Tibial nerve (tissue), 4 donors: Measurements from ENCODE around the gene FAM13A.

ENCODE experiments used
- CTCF ChIP-seq, 5 experiments: fragments of 200-600 bp in 3 of 5; fragments of 450-650 bp in 2 of 5; sonication (generic) in 3 of 5; IDR thresholded peaks; one replicate each; pipeline ENCODE4 v1.5.1; 2016 to 2019; ENCODE audit warnings: antibody characterized with exemption in 5 of 5, mild to moderate bottlenecking in 3 of 5, moderate library complexity in 2 of 5
- EP300 ChIP-seq, 2 donors: sonication (generic); formaldehyde crosslinking; IDR thresholded peaks; one replicate each; pipeline ENCODE4 v1.6.1; 2017; ENCODE audit warnings: antibody characterized with exemption in 2 of 2, mild to moderate bottlenecking in 1 of 2

GRCh38 chr4:88690355-88690754 is 366.6 kb downstream of the FAM13A start:
- TF ChIP-seq EP300 (IDR thresholded peaks at IDR 0.05), result no peak
- TF ChIP-seq CTCF (IDR thresholded peaks at IDR 0.05), result no peak
